HG02840 (cell line): ENCODE data around the gene KIF16B.
"Not testable (repeated sequence)": the region's sequence is repeated elsewhere in the genome, so short reads cannot be mapped to it uniquely, and the experiment has no call there.

Experiments used
- ATAC-seq: cut with Tn5 transposase; IDR thresholded peaks from one replicate; pipeline ENCODE4 v1.9.1; 2021; ENCODE audit warnings: mild to moderate bottlenecking, moderate library complexity, moderate number of reproducible peaks; ENCODE audit not compliant: unreplicated experiment, low FRiP score

Gene KIF16B

GRCh38 chr20:16441546-16442164 is 131.6 kb downstream of the KIF16B start:
- no peak for ATAC-seq

- ATAC-seq = no peak
These were observed 132.6 kb downstream of the KIF16B start for GRCh38 chr20:16440686-16441085.

GRCh38 chr20:16439540-16439939 is 133.7 kb downstream of the KIF16B start:
- not testable (repeated sequence) for ATAC-seq

GRCh38 chr20:16438100-16438499 is 135.1 kb downstream of the KIF16B start:
- no peak for ATAC-seq

GRCh38 chr20:16437387-16437996 is 135.8 kb downstream of the KIF16B start:
- ATAC-seq = no peak

- no peak for ATAC-seq
These were observed 139.1 kb downstream of the KIF16B start for GRCh38 chr20:16434062-16434664.

GRCh38 chr20:16433293-16433580 is 140.0 kb downstream of the KIF16B start:
- no peak for ATAC-seq

- no peak for ATAC-seq
These were observed 140.6 kb downstream of the KIF16B start for GRCh38 chr20:16432466-16433292.

- no peak for ATAC-seq
These were observed 145.1 kb downstream of the KIF16B start for GRCh38 chr20:16428112-16428511.

- ATAC-seq = no peak
These were observed 145.7 kb downstream of the KIF16B start for GRCh38 chr20:16427571-16427970.

GRCh38 chr20:16424780-16425179 is 148.5 kb downstream of the KIF16B start:
- ATAC-seq = no peak

GRCh38 chr20:16423311-16424212 is 149.7 kb downstream of the KIF16B start:
- no peak for ATAC-seq

GRCh38 chr20:16419138-16419715 is 154.0 kb downstream of the KIF16B start:
- no peak for ATAC-seq

- no peak for ATAC-seq
These were observed 154.6 kb downstream of the KIF16B start for GRCh38 chr20:16418616-16419015.

GRCh38 chr20:16417001-16417400 is 156.2 kb downstream of the KIF16B start:
- no peak for ATAC-seq

- ATAC-seq = no peak
These were observed 157.9 kb downstream of the KIF16B start for GRCh38 chr20:16415071-16416053.

- ATAC-seq = no peak
These were observed 160.3 kb downstream of the KIF16B start for GRCh38 chr20:16412906-16413305.

GRCh38 chr20:16411361-16411760 is 161.9 kb downstream of the KIF16B start:
- no peak for ATAC-seq

- no peak for ATAC-seq
These were observed 162.6 kb downstream of the KIF16B start for GRCh38 chr20:16410626-16411025.
